Measurements from ENCODE around the gene GAS2. TPM values are rescaled to one million over a fixed set of nuclear protein-coding genes. Genes with fewer than 3 reads are reported as not detected.
A peak's percentile ranks its signal among the peaks of the same experiment; 100 is the strongest.

The GAS2 gene
- total RNA-seq, 1 experiment from 2014 or later, result 9.4 TPM

GRCh38 chr11:22668005-22668796 is 1.8 kb downstream of the GAS2 start:
- CTCF ChIA-PET, result no interaction called here
- H3K4me3 Mint-ChIP-seq (ENCODE audit: unreplicated experiment), result no peak overlapping the region
- Histone ChIP-seq H3K36me3 (ENCODE audit: control insufficient read depth, insufficient read depth, low read length) (no peaks in the 10 kb centered on the region), H3K9me3 (no peaks in the 10 kb centered on the region), H3K4me1 (peaks cover 6% of the 10 kb centered on the region; the same call in 1 of the 2 replicates), H3K27me3 (replicated peaks; ENCODE audit: control insufficient read depth, insufficient read depth, low read length) (no peaks in the 10 kb centered on the region), H3K4me3 (ENCODE audit: low read depth, low read length) (no peak overlapping the region)
- intact Hi-C loops (cut with micrococcal nuclease; ENCODE audit: unreplicated experiment), result loop anchor here (5.0 kb wide), 1 partner anchor 336 kb away; no protein-coding TSS in a partner anchor
- DNase-seq, result no peak
- H3K9me3 Mint-ChIP-seq (ENCODE audit: unreplicated experiment), result no peaks in the 10 kb centered on the region
- peaks cover 12% of the 10 kb centered on the region for H3K4me1 Mint-ChIP-seq (ENCODE audit: low read depth, unreplicated experiment)
- no peak overlapping the region for H3K27ac Mint-ChIP-seq (ENCODE audit: unreplicated experiment)
- POLR2A ChIA-PET, result no interaction called here
- H3K27me3 Mint-ChIP-seq (ENCODE audit: insufficient read depth, unreplicated experiment), result no peaks in the 10 kb centered on the region
- no peaks in the 10 kb centered on the region for H3K36me3 Mint-ChIP-seq (ENCODE audit: insufficient read depth, unreplicated experiment)
- BruUV-seq (replicated peaks), result no TSS peak
- TF ChIP-seq, protein P1, sequence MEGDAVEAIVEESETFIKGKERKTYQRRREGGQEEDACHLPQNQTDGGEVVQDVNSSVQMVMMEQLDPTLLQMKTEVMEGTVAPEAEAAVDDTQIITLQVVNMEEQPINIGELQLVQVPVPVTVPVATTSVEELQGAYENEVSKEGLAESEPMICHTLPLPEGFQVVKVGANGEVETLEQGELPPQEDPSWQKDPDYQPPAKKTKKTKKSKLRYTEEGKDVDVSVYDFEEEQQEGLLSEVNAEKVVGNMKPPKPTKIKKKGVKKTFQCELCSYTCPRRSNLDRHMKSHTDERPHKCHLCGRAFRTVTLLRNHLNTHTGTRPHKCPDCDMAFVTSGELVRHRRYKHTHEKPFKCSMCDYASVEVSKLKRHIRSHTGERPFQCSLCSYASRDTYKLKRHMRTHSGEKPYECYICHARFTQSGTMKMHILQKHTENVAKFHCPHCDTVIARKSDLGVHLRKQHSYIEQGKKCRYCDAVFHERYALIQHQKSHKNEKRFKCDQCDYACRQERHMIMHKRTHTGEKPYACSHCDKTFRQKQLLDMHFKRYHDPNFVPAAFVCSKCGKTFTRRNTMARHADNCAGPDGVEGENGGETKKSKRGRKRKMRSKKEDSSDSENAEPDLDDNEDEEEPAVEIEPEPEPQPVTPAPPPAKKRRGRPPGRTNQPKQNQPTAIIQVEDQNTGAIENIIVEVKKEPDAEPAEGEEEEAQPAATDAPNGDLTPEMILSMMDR (IDR thresholded peaks at IDR 0.05; ENCODE audit: insufficient read depth in 1 of 2, low read depth in 1 of 2, low read length in 1 of 2, severe bottlenecking in 1 of 2, unreplicated experiment in 1 of 2), result no peak

DNA sequence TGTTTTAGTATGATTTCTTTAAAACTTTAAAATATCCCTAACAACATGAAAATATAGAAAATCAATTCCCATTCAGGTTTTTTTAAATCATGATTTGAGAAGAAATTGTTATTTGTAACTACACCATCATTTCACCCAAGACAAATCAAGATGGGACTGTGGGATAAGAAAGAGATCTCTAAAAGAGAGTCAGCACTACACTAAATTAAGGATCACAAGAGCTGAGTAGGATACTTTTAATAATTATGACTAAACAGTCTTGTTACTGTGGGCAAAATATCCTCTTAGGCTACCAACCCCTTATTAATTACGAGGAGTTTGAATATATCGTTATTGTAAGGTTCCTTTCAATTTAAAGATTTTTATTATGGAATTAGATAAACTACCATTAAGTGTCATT is 3.0 kb downstream of the GAS2 start:
- H3K4me1 ChIP-seq, result peaks cover 17% of the 10 kb centered on the region
- Mint-ChIP-seq H3K4me1 (ENCODE audit: low read depth, unreplicated experiment) (peaks cover 22% of the 10 kb centered on the region), H3K27ac (ENCODE audit: unreplicated experiment) (no peak overlapping the region), H3K27me3 (ENCODE audit: insufficient read depth, unreplicated experiment) (no peaks in the 10 kb centered on the region), H3K9me3 (ENCODE audit: unreplicated experiment) (no peaks in the 10 kb centered on the region), H3K36me3 (ENCODE audit: insufficient read depth, unreplicated experiment) (no peaks in the 10 kb centered on the region), H3K4me3 (ENCODE audit: unreplicated experiment) (no peak overlapping the region)
- no peaks in the 10 kb centered on the region for H3K36me3 ChIP-seq (ENCODE audit: control insufficient read depth, insufficient read depth, low read length)
- no peaks in the 10 kb centered on the region for H3K9me3 ChIP-seq
- no peaks in the 10 kb centered on the region for H3K27me3 ChIP-seq (replicated peaks; ENCODE audit: control insufficient read depth, insufficient read depth, low read length)
- POLR2A ChIA-PET, result no interaction called here
- intact Hi-C loops (cut with micrococcal nuclease; ENCODE audit: unreplicated experiment), result loop anchor here (5.0 kb wide), 1 partner anchor 337 kb away; no protein-coding TSS in a partner anchor
- no peak overlapping the region for H3K4me3 ChIP-seq (ENCODE audit: low read depth, low read length)
- no peak for DNase-seq
- no TSS peak for BruUV-seq (replicated peaks)
- CTCF ChIA-PET, result no interaction called here
- TF ChIP-seq, protein P1 (IDR thresholded peaks at IDR 0.05; ENCODE audit: insufficient read depth in 1 of 2, low read depth in 1 of 2, low read length in 1 of 2, severe bottlenecking in 1 of 2, unreplicated experiment in 1 of 2), result no peak

- Mint-ChIP-seq H3K4me3 (ENCODE audit: unreplicated experiment) (no peak overlapping the region), H3K27ac (ENCODE audit: unreplicated experiment) (no peak overlapping the region), H3K9me3 (ENCODE audit: unreplicated experiment) (no peaks in the 10 kb centered on the region), H3K27me3 (ENCODE audit: insufficient read depth, unreplicated experiment) (no peaks in the 10 kb centered on the region), H3K36me3 (ENCODE audit: insufficient read depth, unreplicated experiment) (no peaks in the 10 kb centered on the region), H3K4me1 (ENCODE audit: low read depth, unreplicated experiment) (peaks cover 34% of the 10 kb centered on the region)
- H3K27me3 ChIP-seq (replicated peaks; ENCODE audit: control insufficient read depth, insufficient read depth, low read length), result no peaks in the 10 kb centered on the region
- H3K4me1 ChIP-seq, result peaks cover 32% of the 10 kb centered on the region
- BruUV-seq (replicated peaks), result no TSS peak
- H3K36me3 ChIP-seq (ENCODE audit: control insufficient read depth, insufficient read depth, low read length), result no peaks in the 10 kb centered on the region
- POLR2A ChIA-PET, result no interaction called here
- H3K4me3 ChIP-seq (ENCODE audit: low read depth, low read length), result no peak overlapping the region
- TF ChIP-seq, protein P1 (IDR thresholded peaks at IDR 0.05; ENCODE audit: insufficient read depth in 1 of 2, low read depth in 1 of 2, low read length in 1 of 2, severe bottlenecking in 1 of 2, unreplicated experiment in 1 of 2), result peak; percentile 37 to 55
- CTCF ChIA-PET, result interaction anchor here (0.8 to 1.9 kb wide), 5 partner anchors 14 to 159 kb away, joined by 3 to 12 read pairs (median 4); partner anchors contain the start of genes FANCF and SVIP
- intact Hi-C loops (cut with micrococcal nuclease; ENCODE audit: unreplicated experiment), result loop anchor here (1.0 to 2.0 kb wide), 4 partner anchors 59 to 158 kb away; partner anchors contain the start of gene SVIP
- H3K9me3 ChIP-seq, result no peaks in the 10 kb centered on the region
- peak in 1 of 2 experiments; percentile 52 for DNase-seq
Observed at GRCh38 chr11:22670830-22671229, 4.4 kb downstream of the GAS2 start.

Data from Caco-2 (cell line).